Colon (tissue), 2 donors: ENCODE results near the gene TMED8.
"Not testable (repeated sequence)": the region's sequence is repeated elsewhere in the genome, so short reads cannot be mapped to it uniquely, and the experiment has no call there.

ENCODE experiments used
- FAIRE-seq: peaks from 2 replicates; lab custom pipeline; 2012; peaks lifted over from hg19 to GRCh38; lab: Jason Lieb, UNC
- donor health status: control.
- donor health status: control.

The TMED8 gene

DNA sequence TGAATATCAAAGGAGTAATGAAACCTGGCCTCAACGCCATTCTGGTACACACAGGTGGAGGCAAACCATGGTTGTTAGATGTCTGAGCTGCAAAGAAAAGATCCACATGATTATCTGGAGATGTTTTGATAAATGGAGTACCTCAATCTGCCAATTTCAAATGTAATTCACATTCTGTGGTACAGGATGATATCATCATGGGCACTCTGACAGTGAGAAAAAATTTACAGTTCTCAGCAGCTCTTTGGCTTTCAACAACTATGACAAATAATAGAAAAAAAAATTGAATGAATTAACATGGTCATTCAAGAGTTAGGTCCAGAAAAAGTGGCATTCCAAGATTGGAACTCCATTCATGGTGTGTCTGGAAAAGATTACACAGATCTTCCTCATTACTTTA, 17.3 kb downstream of the TMED8 start:
- FAIRE-seq: no peak

- no peak for FAIRE-seq
These were observed 20.0 kb downstream of the TMED8 start for GRCh38 chr14:77356899-77357298.

DNA sequence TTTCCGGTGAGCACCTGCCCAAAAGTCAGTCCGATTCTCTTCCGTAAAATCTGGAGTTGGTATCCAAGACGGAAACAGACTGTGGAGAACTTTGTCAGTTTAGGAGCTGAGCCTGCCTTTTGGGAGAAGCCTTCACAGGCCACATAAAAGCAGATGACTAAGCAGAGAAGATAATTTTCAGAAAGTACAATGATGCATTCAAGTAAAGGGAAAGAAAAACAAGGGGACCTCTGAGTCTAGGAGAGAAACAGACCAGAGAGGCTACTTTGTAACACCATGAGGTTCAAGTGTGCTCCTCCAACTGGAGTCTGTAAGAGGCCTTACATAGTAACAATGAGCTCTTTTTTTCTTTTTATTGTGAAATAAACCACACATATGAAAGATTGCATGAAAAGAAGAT, 21.1 kb downstream of the TMED8 start:
- no peak for FAIRE-seq

DNA sequence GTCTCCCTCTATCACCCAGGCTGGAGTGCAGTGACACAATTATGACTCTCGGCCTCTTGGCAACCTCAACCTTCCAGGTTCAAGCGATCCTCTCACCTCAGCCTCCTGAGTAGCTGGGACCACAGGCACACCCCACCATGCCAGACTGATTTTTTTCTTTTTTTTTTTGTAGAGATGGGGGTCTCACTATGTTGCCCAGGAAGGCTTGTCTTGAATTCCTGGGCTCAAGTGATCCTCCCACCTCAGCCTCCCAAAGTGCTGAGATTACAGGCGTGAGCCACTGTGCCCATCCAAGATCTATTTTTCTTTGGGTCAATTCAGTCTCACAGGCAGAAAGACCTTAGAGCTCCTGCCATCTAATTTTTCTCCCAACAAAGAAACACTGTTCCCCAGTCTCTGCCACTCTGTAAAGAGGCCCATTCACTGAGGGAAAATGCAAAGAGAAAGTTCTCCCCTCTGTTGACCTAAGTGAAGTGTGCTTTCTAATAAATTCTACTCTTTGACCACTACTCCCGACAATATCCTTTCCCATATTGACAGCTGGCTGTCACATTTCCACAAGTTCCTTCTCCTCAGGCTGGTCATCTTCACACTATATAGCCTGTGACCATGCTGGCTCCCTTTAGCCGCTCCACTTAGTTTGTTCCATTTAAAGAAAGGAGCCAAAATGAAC, 23.3 kb downstream of the TMED8 start:
- no peak for FAIRE-seq

- FAIRE-seq: no peak
These were observed 29.1 kb downstream of the TMED8 start for GRCh38 chr14:77347751-77348150.

GRCh38 chr14:77346495-77346894, 30.4 kb downstream of the TMED8 start:
- no peak for FAIRE-seq

GRCh38 chr14:77344377-77344996, 32.4 kb downstream of the TMED8 start:
- no peak for FAIRE-seq

GRCh38 chr14:77343662-77344061, 33.2 kb downstream of the TMED8 start:
- no peak for FAIRE-seq

DNA sequence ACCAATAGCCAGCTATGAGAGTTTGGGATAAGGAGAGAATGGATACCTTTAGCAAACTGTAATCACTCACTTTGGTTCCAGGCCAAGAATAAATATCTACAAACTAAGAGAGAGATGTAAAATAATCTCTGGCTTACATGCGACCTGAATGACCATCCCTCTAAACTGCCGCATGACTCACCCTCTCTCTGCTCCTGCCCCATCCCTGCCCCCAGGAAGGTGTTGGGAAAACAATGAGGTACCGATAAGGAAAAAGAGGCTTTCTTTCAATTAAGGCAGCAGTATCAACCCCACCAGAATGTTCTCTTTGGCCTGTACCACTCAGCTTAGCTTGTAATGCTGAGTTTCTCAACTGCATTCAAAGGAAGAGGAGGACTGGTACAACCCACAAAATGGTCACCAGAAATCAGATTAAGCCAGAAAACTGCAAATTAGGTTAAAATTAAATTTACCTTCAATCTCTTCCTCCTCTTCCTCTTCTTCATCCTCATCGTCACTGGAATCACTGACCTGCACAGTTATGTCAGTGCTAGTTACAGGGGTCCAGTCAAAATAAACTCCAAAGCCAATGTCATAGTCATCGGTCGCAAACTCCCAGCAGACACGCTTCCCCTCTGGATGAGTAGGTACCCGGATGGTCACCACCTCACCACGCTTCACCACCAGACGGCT, 34.0 kb downstream of the TMED8 start:
- no peak for FAIRE-seq

- no peak for FAIRE-seq
These were observed 36.5 kb downstream of the TMED8 start for GRCh38 chr14:77340389-77340788.

DNA sequence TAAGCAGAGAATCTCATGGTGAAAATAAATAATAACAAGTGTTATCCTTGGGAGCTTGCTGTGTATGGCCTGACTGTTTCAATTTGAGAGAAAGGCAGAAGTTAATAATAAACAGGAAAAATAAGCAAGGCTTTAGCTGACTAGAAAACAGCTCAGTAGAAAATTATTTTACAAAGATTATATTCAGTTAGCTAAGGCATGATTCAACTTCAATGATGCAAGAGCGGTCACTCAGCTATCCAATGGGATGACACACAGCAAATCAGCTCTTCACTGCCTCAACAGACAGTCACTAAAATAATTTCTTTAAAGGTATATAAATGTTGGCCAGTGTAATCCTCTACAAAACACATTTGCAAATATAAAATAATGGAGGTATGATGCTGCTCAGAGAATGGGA, 37.5 kb downstream of the TMED8 start:
- FAIRE-seq: no peak

- no peak for FAIRE-seq
These were observed 38.6 kb downstream of the TMED8 start for GRCh38 chr14:77338302-77338701.

DNA sequence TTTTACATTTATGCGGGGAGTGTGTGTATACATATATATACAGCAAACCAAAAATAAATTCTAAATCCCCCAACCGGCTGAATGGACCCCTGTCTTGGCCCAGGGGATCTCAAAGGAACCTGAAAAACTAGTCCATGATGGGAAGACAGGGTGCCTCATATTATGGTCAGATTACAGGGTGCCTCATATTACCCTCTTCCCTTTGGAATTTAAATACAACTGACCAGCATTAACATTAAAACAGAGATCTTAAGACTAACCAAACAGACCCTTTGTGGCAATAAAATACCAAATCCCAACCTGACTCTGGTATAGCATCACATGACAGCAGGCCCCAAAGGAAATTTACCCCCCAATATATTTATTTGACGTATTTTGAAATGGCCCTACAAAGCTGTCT, 39.0 kb downstream of the TMED8 start:
- FAIRE-seq: no peak

- not testable (repeated sequence) for FAIRE-seq
These were observed 39.6 kb downstream of the TMED8 start for GRCh38 chr14:77337255-77337654.

DNA sequence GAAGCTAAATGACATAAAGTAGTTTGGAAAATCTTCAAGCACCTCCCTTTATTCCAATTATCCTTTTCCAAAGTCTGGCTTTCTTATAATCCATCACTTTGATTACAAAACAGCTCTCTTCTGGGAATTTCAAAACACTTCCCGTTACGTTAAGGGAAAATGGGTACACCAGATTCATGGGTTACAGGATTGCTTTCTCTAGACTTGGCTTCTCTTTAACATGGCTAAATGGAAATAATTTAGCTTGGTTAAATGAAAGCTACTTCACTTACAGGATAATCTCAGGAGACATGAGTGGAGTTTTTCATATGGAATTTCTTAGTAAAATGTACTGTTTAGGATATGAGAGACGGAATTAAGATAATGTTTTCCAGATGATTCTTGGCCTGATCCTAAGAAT, 41.3 kb downstream of the TMED8 start:
- no peak for FAIRE-seq

DNA sequence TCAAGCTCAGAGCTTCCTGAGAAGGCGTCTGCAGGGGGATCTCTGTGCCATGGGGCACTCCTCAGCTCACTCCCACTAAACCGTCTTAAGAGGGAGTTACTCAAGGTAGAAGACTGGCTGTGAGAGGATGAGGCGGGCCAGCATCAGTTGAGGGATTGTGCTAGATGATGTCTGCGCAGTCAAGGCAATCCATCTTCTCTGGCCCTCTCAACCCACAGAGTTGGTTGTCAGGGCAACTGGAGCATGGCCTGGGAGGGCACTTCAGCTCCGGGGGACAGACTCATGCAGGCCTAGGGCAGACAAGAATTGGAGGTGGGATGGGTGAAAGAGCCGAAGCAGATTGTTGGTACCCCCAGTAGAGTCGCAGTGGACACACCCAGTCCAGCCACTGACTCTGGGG, 47.0 kb downstream of the TMED8 start:
- no peak for FAIRE-seq

GRCh38 chr14:77327111-77327510, 49.8 kb downstream of the TMED8 start:
- FAIRE-seq: no peak

GRCh38 chr14:77325746-77326094, 51.2 kb downstream of the TMED8 start:
- FAIRE-seq: no peak

DNA sequence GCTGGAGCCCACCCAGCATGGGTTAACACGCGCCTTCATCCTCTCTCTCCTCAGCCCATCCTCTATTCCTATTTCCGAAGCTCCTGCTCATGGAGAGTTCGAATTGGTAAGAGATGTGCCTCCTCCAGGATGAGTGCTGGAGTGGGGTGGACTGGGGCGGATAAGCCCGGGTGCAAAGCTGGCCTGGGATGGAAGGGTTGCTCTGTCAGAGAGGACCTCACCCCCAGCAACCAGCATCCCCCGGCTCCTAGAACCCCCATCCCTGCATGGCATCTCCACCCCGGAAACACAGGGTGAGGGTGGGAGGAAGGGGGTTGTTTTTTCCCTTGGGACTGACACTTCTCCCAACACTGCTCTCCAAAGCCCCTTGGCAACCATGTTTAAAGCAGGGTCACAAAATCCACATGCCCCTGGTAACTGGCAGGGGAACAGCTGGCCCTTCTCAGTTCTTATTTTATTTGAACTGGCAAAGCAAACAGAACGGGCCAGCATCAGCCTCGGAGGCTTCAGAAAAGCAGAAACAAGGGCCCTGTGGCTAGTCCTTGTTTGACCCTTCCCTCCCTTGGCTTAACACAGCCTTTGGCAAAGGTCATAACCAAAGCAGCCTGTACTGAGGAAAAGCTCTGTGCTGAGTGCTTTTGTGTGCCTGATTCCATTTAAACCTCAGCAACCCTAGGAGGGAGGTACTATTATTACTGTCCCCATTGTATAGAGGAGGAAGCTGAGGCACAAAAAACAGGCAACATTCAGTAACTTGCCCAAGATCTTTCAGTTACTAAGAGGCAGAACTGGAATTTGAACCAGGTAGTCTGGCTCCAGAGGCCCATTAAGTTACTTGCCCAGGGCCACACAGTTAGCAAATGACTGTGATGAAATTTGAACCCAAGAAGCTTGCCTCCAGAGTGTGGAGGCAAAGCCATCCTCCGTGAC, 51.8 kb downstream of the TMED8 start:
- no peak for FAIRE-seq

DNA sequence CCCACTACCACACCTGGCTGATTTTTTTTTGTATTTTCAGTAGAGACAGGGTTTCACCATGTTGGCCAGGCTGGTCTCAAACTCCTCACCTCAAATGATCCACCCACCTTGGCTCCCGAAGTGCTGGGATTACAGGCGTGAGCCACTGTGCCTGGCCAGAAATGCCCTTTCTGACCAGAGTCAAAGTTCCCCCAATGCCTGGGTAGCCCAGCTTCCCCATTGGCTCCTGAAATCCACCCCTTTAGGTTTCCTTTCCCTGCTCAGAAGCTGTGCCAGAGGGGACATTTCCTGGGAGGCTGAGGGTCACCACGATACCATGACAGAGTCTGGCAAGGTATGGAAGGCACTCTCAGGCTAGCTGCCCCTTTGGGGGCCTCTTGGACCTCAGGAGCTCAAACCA, 52.6 kb downstream of the TMED8 start:
- FAIRE-seq: no peak

DNA sequence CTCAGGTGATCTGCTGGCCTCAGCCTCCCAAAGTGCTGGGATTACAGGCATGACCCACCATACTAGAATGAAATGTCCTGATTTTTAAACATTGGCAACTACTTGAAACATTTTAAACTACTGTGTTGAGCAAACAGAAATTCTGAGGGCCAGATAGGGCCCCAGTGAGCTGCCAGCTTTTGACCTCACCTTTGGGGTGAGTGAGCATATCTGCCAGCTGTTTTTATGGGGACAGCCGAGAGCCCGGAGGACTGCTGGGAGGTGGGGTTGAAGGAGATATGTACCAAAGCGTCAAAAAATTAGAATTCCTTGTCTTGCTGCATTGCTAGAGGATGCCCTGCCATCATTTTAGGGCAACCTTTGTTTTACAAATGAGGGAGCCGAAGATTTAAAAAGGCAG, 53.3 kb downstream of the TMED8 start:
- FAIRE-seq: no peak

DNA sequence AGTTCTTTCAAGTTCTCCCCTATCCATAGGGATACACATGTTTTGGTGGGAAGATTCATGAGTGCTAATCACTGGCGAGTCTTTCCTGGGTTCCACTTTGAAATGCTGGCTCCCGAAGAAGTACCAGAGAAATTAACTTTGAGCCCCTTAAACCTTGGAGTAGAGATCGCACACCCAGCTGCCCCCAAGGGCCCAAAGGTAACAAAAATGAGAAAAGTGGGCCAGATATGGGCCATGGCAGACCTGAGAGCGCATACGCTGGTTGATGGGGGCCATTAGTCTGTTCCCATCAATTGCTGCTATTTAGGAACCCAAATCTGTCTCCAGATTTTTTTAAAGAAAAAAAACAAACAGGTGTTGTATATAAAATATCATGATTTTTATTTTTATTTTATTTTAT, 53.9 kb downstream of the TMED8 start:
- no peak for FAIRE-seq
